SK-N-SH (cell line): ENCODE data around the gene KLHL41.

Source experiments
- CTCF ChIP-seq: fragments of 200-600 bp; sonication (generic); IDR thresholded peaks from 2 replicates; pipeline ENCODE4 v1.6.1; 2017; ENCODE audit warnings: antibody characterized with exemption, mild to moderate bottlenecking, moderate library complexity
- EZH2phosphoT487 ChIP-seq: fragments of 200-600 bp; sonication (generic); IDR thresholded peaks from 2 replicates; pipeline ENCODE4 v1.6.1; 2017; ENCODE audit warnings: low read depth, mixed run types, mild to moderate bottlenecking, antibody characterized with exemption, moderate library complexity, borderline replicate concordance
- FOXJ3 ChIP-seq: sonication (generic); formaldehyde crosslinking; IDR thresholded peaks from 2 replicates; pipeline ENCODE4 v1.5.1; 2020; ENCODE audit warnings: mild to moderate bottlenecking, missing genetic modification reagents
- NRF1 ChIP-seq: IDR thresholded peaks from 2 replicates; pipeline ENCODE4 v1.6.1; 2012; ENCODE audit warnings: low read depth, mild to moderate bottlenecking, low read length
- POLR2AphosphoS5 ChIP-seq: IDR thresholded peaks from 2 replicates; pipeline ENCODE4 v1.6.1; 2012; ENCODE audit warnings: low read depth, low read length
- RAD21 ChIP-seq: IDR thresholded peaks from 2 replicates; pipeline ENCODE4 v1.6.1; 2012; ENCODE audit warnings: mild to moderate bottlenecking, low read length
- RCOR1 ChIP-seq: fragments of 150-350 bp; IDR thresholded peaks from 2 replicates; pipeline ENCODE4 v1.6.1; 2017; ENCODE audit warnings: antibody characterized with exemption, low read length
- RFX5 ChIP-seq: IDR thresholded peaks from 2 replicates; pipeline ENCODE4 v1.6.1; 2012; ENCODE audit warnings: mild to moderate bottlenecking, improper control_type of control experiment, low read length
- TEAD4 ChIP-seq: IDR thresholded peaks from 2 replicates; pipeline ENCODE4 v1.4.0; 2012; ENCODE audit warnings: mild to moderate bottlenecking, borderline replicate concordance; ENCODE audit not compliant: insufficient read depth
- TF ChIP-seq, protein P1 (sequence below): fragments of 150-350 bp; IDR thresholded peaks from 2 replicates; pipeline ENCODE4 v1.6.1; 2016; ENCODE audit warnings: mild to moderate bottlenecking, low read depth, low read length
- TF ChIP-seq, protein P2 (sequence below): IDR thresholded peaks from 2 replicates; pipeline ENCODE4 v1.6.1; 2012; ENCODE audit warnings: mild to moderate bottlenecking, low read depth, low read length, moderate library complexity

DNA sequence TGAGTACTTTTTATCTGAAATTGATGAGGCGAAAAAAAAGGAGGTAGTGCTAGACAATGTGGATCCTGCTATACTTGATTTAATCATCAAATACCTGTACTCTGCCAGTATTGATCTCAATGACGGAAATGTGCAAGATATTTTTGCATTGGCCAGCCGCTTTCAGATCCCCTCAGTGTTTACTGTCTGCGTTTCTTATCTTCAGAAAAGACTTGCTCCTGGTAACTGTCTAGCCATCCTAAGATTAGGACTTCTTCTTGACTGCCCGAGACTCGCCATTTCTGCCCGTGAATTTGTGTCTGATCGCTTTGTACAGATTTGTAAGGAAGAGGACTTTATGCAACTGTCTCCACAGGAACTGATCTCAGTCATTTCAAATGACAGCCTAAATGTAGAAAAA is 453 bp downstream of the KLHL41 start:
- TF ChIP-seq CTCF, result no peak
- no peak for TF ChIP-seq NRF1
- no peak for TF ChIP-seq POLR2AphosphoS5
- TF ChIP-seq, protein P1, sequence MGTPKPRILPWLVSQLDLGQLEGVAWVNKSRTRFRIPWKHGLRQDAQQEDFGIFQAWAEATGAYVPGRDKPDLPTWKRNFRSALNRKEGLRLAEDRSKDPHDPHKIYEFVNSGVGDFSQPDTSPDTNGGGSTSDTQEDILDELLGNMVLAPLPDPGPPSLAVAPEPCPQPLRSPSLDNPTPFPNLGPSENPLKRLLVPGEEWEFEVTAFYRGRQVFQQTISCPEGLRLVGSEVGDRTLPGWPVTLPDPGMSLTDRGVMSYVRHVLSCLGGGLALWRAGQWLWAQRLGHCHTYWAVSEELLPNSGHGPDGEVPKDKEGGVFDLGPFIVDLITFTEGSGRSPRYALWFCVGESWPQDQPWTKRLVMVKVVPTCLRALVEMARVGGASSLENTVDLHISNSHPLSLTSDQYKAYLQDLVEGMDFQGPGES, result no peak
- no peak for TF ChIP-seq EZH2phosphoT487
- no peak for TF ChIP-seq RAD21
- TF ChIP-seq RCOR1, result no peak
- TF ChIP-seq TEAD4, result no peak
- TF ChIP-seq, protein P2, sequence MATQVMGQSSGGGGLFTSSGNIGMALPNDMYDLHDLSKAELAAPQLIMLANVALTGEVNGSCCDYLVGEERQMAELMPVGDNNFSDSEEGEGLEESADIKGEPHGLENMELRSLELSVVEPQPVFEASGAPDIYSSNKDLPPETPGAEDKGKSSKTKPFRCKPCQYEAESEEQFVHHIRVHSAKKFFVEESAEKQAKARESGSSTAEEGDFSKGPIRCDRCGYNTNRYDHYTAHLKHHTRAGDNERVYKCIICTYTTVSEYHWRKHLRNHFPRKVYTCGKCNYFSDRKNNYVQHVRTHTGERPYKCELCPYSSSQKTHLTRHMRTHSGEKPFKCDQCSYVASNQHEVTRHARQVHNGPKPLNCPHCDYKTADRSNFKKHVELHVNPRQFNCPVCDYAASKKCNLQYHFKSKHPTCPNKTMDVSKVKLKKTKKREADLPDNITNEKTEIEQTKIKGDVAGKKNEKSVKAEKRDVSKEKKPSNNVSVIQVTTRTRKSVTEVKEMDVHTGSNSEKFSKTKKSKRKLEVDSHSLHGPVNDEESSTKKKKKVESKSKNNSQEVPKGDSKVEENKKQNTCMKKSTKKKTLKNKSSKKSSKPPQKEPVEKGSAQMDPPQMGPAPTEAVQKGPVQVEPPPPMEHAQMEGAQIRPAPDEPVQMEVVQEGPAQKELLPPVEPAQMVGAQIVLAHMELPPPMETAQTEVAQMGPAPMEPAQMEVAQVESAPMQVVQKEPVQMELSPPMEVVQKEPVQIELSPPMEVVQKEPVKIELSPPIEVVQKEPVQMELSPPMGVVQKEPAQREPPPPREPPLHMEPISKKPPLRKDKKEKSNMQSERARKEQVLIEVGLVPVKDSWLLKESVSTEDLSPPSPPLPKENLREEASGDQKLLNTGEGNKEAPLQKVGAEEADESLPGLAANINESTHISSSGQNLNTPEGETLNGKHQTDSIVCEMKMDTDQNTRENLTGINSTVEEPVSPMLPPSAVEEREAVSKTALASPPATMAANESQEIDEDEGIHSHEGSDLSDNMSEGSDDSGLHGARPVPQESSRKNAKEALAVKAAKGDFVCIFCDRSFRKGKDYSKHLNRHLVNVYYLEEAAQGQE, result no peak
- TF ChIP-seq RFX5, result no peak
- TF ChIP-seq FOXJ3 (CRISPR knock-in tag), result no peak
